HUES48 (cell line): ENCODE measurements around the gene ZXDC.

Experiments
- H3K27ac ChIP-seq: one replicate; pipeline ENCODE4 v1.7.0; 2013; ENCODE audit warnings: low read depth, low read length, inconsistent platforms
- H3K27me3 ChIP-seq: 2 replicates; pipeline ENCODE4 v1.6.1; 2013; ENCODE audit warnings: mild to moderate bottlenecking, low read length; ENCODE audit not compliant: control insufficient read depth, insufficient read depth
- H3K36me3 ChIP-seq: 2 replicates; pipeline ENCODE4 v1.6.1; 2013; ENCODE audit warnings: low read length; ENCODE audit not compliant: control insufficient read depth, insufficient read depth
- H3K4me1 ChIP-seq: 2 replicates; pipeline ENCODE4 v1.6.1; 2013; ENCODE audit warnings: mild to moderate bottlenecking, low read length; ENCODE audit not compliant: control insufficient read depth, insufficient read depth
- H3K4me3 ChIP-seq: 2 replicates; pipeline ENCODE4 v1.5.1; 2013; ENCODE audit warnings: mild to moderate bottlenecking, low read depth, low read length
- H3K9ac ChIP-seq: 2 replicates; pipeline ENCODE4 v1.6.1; 2013; ENCODE audit warnings: mild to moderate bottlenecking, low read depth, low read length, moderate library complexity
- H3K9me3 ChIP-seq: 2 replicates; pipeline ENCODE4 v1.6.1; 2013; ENCODE audit warnings: low read length; ENCODE audit not compliant: control insufficient read depth, insufficient read depth

Gene ZXDC

GRCh38 chr3:126459763-126460127, 15.9 kb downstream of the ZXDC start:
- no peak overlapping the region for H3K27ac ChIP-seq
- no peak overlapping the region for H3K9ac ChIP-seq
- peaks cover 84% of the 10 kb centered on the region for H3K36me3 ChIP-seq
- H3K4me1 ChIP-seq = no peaks in the 10 kb centered on the region
- H3K9me3 ChIP-seq = no peaks in the 10 kb centered on the region
- H3K4me3 ChIP-seq = no peak overlapping the region
- no peaks in the 10 kb centered on the region for H3K27me3 ChIP-seq

GRCh38 chr3:126459111-126459762, 16.5 kb downstream of the ZXDC start:
- Histone ChIP-seq H3K27me3 (no peaks in the 10 kb centered on the region), H3K27ac (no peak overlapping the region), H3K36me3 (peaks cover 84% of the 10 kb centered on the region), H3K4me1 (no peaks in the 10 kb centered on the region), H3K9ac (no peak overlapping the region), H3K9me3 (no peaks in the 10 kb centered on the region), H3K4me3 (no peak overlapping the region)

GRCh38 chr3:126456766-126457388, 18.8 kb downstream of the ZXDC start:
- Histone ChIP-seq H3K9me3 (no peaks in the 10 kb centered on the region), H3K4me1 (no peaks in the 10 kb centered on the region), H3K27me3 (no peaks in the 10 kb centered on the region), H3K9ac (no peak overlapping the region), H3K27ac (no peak overlapping the region), H3K4me3 (no peak overlapping the region), H3K36me3 (peaks cover 81% of the 10 kb centered on the region)

GRCh38 chr3:126456211-126456610, 19.5 kb downstream of the ZXDC start:
- no peaks in the 10 kb centered on the region for H3K27me3 ChIP-seq
- no peak overlapping the region for H3K4me3 ChIP-seq
- peaks cover 81% of the 10 kb centered on the region for H3K36me3 ChIP-seq
- no peaks in the 10 kb centered on the region for H3K4me1 ChIP-seq
- no peaks in the 10 kb centered on the region for H3K9me3 ChIP-seq
- H3K9ac ChIP-seq = no peak overlapping the region
- H3K27ac ChIP-seq = no peak overlapping the region

- Histone ChIP-seq H3K27me3 (no peaks in the 10 kb centered on the region), H3K4me3 (no peak overlapping the region), H3K27ac (no peak overlapping the region), H3K9me3 (no peaks in the 10 kb centered on the region), H3K9ac (no peak overlapping the region), H3K4me1 (no peaks in the 10 kb centered on the region), H3K36me3 (peaks cover 75% of the 10 kb centered on the region)
Measured at GRCh38 chr3:126454437-126455198, 21.1 kb downstream of the ZXDC start.

GRCh38 chr3:126454025-126454424, 21.7 kb downstream of the ZXDC start:
- Histone ChIP-seq H3K36me3 (peaks cover 69% of the 10 kb centered on the region), H3K27ac (no peak overlapping the region), H3K4me3 (no peak overlapping the region), H3K9me3 (no peaks in the 10 kb centered on the region), H3K4me1 (no peaks in the 10 kb centered on the region), H3K9ac (no peak overlapping the region), H3K27me3 (no peaks in the 10 kb centered on the region)

GRCh38 chr3:126452213-126452612, 23.5 kb downstream of the ZXDC start:
- no peaks in the 10 kb centered on the region for H3K27me3 ChIP-seq
- peaks cover 61% of the 10 kb centered on the region for H3K36me3 ChIP-seq
- H3K9ac ChIP-seq = no peak overlapping the region
- H3K4me3 ChIP-seq = no peak overlapping the region
- H3K9me3 ChIP-seq = no peaks in the 10 kb centered on the region
- H3K4me1 ChIP-seq = no peaks in the 10 kb centered on the region
- H3K27ac ChIP-seq = no peak overlapping the region

GRCh38 chr3:126451511-126451910, 24.2 kb downstream of the ZXDC start:
- Histone ChIP-seq H3K4me3 (no peak overlapping the region), H3K9me3 (no peaks in the 10 kb centered on the region), H3K4me1 (no peaks in the 10 kb centered on the region; the same call in 1 of the 2 replicates), H3K27ac (no peak overlapping the region), H3K27me3 (no peaks in the 10 kb centered on the region), H3K36me3 (peaks cover 54% of the 10 kb centered on the region), H3K9ac (no peak overlapping the region)

- H3K9ac ChIP-seq = no peak overlapping the region
- peaks cover 47% of the 10 kb centered on the region for H3K36me3 ChIP-seq
- H3K4me1 ChIP-seq = no peaks in the 10 kb centered on the region; the same call in 1 of the 2 replicates
- H3K27me3 ChIP-seq = no peaks in the 10 kb centered on the region
- no peak overlapping the region for H3K27ac ChIP-seq
- H3K9me3 ChIP-seq = no peaks in the 10 kb centered on the region
- no peak overlapping the region for H3K4me3 ChIP-seq
Measured at GRCh38 chr3:126450744-126451143, 24.9 kb downstream of the ZXDC start.

- no peak overlapping the region for H3K4me3 ChIP-seq
Measured at GRCh38 chr3:126450219-126450618, 25.5 kb downstream of the ZXDC start.

GRCh38 chr3:126449621-126450051, 26.1 kb downstream of the ZXDC start:
- no peaks in the 10 kb centered on the region; the same call in 1 of the 2 replicates for H3K4me1 ChIP-seq
- H3K27ac ChIP-seq = no peak overlapping the region
- no peaks in the 10 kb centered on the region for H3K27me3 ChIP-seq
- no peaks in the 10 kb centered on the region for H3K9me3 ChIP-seq
- H3K36me3 ChIP-seq = peaks cover 45% of the 10 kb centered on the region
- no peak overlapping the region for H3K4me3 ChIP-seq
- no peak overlapping the region for H3K9ac ChIP-seq

More at GRCh38 chr3:126450219-126450618, 25.5 kb downstream of the ZXDC start:
- no peaks in the 10 kb centered on the region; the same call in 1 of the 2 replicates for H3K4me1 ChIP-seq
- no peak overlapping the region for H3K9ac ChIP-seq
- H3K9me3 ChIP-seq = no peaks in the 10 kb centered on the region
- peaks cover 47% of the 10 kb centered on the region for H3K36me3 ChIP-seq
- H3K27ac ChIP-seq = no peak overlapping the region
- no peaks in the 10 kb centered on the region for H3K27me3 ChIP-seq
